HG03196 (cell line): Measurements from ENCODE around the gene PDLIM5.
"Not testable (repeated sequence)": the region's sequence is repeated elsewhere in the genome, so short reads cannot be mapped to it uniquely, and the experiment has no call there.

Source experiments
- ATAC-seq: cut with Tn5 transposase; IDR thresholded peaks from one replicate; pipeline ENCODE4 v1.9.1; 2021; ENCODE audit not compliant: unreplicated experiment

PDLIM5 gene, protein sequence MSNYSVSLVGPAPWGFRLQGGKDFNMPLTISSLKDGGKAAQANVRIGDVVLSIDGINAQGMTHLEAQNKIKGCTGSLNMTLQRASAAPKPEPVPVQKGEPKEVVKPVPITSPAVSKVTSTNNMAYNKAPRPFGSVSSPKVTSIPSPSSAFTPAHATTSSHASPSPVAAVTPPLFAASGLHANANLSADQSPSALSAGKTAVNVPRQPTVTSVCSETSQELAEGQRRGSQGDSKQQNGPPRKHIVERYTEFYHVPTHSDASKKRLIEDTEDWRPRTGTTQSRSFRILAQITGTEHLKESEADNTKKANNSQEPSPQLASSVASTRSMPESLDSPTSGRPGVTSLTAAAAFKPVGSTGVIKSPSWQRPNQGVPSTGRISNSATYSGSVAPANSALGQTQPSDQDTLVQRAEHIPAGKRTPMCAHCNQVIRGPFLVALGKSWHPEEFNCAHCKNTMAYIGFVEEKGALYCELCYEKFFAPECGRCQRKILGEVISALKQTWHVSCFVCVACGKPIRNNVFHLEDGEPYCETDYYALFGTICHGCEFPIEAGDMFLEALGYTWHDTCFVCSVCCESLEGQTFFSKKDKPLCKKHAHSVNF

DNA sequence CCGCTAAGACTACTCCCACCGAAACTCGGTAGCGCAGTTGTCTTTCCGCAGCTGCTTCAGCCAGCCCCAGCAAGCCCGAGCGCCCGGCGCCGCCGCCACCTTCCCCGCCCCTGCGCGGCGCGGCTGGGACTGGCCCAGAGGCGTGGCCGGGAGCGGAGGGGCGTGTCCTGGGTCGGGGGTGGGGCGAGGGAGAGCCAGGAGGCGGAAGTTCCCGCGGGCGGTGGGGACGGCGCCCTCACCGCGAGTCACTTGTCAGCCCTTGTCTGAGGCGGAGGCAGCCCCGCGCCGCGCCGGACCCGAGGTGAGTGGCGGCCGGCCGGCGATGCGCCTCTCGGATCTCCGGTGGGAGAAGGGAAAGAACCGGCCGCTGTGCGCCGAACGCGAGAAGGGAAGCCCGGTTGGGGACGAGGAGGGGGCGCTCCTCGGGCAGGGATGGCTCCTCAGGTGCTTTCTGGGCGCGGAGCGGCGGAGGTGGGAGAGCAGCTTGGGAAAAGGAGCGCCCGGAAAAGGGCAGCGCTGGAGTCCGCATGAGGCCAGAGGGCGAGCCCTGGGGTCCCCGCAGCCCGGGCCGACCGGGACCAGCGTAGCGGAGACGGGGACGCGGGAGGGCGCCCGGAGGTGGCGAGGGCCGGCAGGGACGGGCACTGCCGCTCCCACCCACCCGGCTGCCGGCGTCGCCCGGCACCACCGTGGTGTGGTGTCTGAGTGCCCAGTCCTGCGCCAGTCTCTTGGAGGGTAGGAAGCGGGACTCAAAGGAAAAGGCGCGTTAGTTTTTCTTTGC is at the start of gene PDLIM5:
Gene PDLIM5 (plus strand): TSS at position 248 of the 781 bp plus-strand sequence. CDS start 3,347 bp downstream, outside the sequence.
- ATAC-seq: peak; percentile 93

DNA sequence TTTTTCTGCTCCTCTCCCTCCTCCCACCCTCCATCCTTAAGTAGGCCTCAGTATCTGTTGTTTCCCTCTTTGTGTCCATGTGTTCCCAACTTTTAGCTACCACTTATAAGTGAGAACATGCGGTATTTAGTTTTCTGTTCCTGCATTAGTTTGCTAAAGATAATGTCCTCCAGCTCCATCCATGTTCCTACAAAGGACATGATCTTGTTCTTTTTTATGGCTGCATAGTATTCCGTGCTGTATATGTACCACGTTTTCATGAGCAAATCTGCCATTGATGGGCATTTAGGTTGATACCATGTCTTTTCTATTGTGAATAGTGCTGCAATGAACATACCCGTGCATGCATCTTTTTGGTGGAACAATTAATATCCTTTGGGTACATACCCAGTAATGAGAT is 49.3 kb upstream of the PDLIM5 start:
- not testable (repeated sequence) for ATAC-seq

DNA sequence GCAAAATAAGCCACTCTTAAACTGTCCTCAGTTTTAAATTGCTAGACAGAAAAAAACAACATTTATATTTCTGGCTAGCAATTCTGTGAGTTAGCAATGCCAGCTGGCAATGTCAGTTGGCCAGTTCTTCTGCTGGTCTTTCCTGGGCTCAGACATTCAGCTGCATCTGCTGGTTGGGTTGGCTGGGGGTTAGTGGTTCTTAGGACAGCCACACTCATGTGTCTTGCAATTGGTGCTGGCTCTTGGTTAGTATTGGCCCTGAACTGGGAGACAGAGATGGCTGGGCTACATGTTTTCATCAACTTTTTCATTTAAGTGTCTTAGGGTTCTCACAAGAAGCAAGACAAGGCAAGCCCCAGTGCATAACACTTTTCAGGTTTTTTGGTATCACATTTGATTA is 48.0 kb upstream of the PDLIM5 start:
- no peak for ATAC-seq

DNA sequence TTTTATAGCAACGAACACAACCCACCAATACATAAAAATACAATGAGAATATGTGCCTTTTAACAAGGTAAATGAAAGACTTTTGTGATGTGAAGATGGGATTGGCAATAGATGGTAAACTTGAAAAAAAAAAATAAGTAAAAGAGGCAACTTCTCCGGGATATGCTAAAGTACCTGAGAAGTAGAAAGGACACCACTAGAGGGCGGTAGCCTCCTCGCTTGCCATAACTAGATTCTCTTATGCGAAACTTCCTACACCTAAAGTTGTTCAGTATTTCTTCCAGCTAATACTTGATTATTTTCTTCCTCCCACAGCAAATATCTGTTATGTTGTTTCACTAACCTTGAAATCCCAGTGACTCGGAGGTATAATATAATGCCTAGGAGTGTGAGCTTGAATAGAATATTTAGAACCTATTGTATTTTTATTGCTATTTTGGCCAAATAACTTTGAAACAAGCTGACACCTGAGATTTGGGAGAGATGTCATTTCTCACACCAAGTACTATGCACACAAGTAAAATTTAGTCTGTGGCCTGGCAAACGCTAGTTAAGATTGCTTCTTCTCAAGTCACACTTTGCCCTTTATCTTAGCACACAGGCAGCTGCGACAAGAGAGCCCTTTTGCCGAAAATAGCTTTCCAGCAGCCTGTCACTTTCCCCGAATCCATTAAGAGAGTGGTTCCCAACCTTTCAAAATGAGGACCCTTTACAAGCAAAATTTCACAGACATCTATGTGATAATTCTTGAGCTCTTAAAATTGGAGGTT is 44.9 kb upstream of the PDLIM5 start:
- ATAC-seq: no peak

DNA sequence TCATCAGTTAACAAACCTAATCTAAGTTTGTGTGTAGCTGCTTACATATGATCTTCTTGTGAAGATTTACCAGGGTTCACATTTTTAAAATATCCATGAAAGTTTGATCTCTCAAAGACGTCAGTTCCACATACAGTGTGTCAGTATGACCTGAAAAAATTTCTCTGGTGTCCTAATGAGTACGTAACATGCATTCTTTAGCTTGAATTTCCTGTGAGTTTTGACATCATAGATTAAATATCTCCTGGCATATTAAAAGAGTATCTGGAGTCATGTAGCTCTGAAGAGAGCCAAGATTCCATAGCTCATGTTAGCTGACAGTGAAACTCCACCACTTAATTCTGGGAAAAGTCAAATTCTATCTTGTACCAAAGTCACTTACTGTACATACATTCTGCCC is 43.9 kb upstream of the PDLIM5 start:
- ATAC-seq: no peak

DNA sequence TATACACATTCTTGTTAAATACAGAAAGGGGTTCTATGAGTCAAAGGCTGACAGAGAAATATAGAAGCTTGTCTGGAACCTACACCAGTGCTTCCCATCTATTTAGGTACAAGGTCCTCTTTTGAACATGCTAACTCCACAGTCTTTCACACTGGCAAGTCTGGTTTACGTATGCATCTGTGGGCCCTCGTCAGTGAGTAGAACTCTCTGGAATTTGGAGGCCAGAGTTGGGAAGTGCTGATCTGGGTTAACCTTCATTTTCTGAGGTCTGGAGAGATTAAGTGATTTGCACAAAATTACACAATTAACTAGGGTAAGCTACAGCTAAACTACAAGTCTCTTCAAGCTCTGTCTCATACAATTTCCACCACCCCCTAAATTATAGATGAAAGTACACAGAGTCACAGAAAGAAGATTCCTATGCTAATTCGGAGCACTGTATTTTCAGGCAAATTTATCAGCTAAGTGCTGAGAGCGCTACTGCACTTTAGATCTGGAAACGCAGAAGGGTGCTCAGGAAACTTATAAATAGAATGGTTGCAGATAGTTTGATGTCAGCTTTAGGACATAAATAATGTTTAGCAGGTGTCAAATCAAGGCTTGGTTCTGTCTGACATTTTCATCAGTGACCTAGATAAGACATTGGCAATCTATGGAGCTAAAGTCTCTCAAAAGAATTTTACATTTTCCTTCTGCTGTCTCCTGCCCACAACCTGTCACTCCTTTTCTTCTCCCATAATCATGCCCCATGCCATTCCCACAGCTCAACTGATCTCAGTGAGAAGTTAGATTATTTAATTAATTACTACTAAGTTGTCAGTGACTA is 43.0 kb upstream of the PDLIM5 start:
- ATAC-seq: no peak

DNA sequence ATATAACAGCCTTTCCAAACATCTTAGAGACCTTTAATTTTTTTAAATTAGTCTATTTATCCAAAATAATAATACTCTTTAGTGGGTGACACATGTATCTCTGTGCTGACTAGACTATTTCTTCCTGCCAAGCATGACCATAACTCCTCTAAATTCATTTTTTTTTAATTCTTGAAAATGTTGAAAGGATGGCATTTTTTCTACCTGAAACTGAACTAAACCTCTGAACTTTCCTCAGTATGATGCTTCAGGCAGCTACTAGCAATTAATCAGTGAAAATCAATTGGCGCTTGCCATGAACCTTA is 42.4 kb upstream of the PDLIM5 start:
- no peak for ATAC-seq

DNA sequence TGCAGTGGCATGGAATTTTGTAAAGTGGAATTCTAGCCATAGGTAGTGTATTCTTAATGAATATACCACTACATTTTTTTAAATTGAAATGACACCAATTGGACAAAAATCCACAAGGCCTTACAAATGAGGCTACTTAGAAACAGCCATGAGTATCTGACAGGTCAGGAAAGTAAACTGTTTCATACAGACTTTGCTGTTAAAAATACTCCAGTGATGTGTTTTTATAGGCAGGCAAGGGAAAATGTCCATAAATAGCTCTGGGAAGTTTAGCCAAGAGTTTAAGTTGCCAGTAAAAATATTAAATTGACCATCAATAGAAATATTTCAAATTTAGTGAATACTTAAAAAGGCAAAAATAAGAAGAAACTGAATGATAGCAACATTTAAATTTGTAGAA is 41.8 kb upstream of the PDLIM5 start:
- no peak for ATAC-seq

DNA sequence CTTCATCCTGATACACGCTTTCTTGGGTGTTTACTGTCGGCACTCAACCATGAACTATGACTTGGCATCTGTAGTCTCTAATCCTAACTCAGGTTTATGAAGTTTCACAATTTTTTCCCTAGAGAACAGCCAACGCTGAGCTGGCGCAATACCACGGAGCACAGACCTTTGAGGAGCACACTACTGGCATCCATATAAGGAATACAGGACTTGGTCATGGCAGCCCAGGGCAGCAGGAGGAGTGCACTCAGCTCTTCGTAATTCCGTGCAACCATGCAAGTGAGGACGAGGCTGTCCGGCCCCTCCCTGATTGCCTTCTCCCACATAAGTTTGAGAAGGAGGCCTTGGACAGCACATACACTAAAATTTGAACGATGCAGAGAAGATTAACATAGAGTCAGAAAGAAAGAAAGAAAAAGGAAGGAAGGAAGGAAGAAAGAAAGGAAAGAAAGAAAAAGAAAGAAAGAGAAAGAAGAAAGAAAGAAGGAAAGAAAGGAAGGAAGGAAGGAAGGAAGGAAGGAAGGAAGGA is 41.0 kb upstream of the PDLIM5 start:
- no peak for ATAC-seq

DNA sequence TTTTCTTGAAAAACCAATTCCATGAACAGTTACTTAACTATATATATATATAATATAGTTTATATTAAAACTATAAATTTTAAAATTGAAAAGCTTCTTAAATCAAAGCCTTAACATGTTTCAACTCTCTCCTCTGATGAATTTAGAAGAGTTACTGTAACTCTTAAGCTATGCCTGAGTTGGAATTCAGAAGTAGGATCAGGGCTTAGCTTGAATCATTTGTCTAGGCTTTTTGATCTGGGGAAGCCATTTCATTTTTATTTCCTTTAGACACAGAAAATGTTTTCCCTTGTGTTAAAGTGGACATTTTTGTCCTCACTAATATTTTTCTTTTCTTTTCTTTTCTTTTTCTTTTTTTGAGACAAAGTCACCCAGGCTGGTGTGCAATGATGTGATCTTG is 40.4 kb upstream of the PDLIM5 start:
- ATAC-seq: no peak

DNA sequence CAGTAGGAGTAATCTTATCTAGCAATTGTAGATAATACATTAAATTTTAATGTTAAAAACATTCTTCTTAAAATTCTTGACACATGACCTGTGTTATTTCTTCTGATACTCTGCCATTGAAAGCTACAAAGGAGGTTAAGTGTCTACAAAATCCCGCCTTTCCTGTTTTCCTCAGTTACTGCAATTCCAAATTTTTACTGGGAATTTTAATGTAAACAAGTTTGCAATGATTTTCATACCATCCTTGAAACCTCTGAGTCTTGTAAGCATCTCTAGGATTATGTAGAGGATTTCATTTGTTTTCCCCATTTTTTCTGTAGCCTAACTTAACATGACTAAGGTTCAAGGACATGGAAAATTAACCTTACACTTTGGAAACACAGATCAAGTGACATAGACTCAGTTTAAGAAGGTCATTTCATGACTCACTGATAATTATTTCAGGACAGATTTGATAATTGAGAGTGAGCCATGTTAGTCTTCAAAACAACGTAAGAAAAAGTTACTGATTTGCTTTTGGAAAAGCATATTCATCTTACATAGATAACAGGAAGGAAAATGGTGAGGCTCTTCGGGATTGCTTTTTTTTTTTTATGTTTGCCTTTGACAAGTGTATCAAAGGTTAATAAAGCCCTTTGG is 39.6 kb upstream of the PDLIM5 start:
- no peak for ATAC-seq

DNA sequence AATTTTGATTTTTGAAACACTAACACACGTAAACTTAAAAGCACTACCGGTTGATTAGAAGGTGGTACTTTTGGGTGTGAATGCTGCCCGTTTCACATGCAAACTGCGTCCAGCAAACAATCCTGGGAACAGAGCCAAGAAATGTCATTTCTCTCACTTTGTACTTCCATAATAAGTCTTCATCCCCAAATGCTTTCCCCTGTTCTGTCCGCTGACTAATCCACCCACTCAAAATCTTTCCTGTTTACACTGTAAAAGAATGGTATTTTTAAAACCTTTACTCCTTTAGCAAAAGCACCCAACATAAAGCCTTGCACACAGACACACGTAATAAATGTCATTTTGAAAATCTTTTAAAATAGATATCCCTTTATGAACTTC is 39.1 kb upstream of the PDLIM5 start:
- no peak for ATAC-seq

DNA sequence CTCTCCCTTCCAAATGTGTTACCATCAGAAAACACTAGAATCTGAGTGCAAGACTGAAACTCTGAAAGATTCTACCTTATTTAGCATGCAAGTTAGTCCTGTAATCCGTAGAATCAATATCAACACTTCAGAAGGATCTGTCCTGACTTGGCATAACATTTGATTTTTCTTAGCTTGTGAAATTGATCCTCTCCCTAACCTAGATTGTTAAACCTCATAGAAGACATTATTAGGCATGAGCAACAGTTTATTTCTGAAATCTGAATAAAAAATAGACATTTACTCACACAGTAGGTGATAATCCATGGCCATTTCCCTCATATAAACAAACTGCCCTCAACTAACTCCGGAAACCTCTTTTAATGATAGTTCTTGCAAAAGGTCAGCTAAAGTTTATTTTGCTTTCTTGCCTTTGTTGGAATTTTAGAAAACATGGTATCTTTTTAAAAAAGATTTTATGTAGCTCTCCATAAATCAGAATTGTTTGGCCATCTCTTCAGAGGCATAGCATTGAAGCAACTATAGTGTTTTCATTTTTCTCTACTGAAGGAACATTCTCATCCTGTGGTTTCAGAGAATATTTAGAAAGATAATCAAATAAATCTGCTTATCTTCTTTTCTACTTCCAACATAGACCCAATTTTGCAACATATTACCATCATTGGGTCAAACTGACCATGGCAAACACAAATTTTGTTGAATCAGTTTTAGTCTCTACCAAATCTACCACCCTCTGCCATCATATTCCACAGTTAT is 38.5 kb upstream of the PDLIM5 start:
- ATAC-seq: no peak

DNA sequence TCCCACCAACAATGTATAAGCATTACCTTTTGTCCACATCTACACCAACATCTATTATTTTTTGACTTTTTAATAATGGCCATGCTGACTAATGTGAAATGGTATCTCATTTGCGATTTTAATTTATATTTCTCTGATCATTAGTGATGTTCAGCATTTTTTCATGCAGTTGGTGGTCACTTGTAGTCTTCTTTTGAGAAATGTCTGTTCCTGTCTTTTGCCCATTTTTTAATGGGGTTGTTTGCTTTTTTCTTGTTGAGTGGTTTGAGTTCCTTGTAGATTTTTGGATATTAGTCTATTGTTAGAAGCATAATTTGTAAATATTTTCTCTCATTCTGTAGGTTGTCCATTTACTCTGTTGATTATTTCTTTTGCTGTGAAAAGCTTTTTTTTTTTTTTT is 36.8 kb upstream of the PDLIM5 start:
- ATAC-seq: no peak

DNA sequence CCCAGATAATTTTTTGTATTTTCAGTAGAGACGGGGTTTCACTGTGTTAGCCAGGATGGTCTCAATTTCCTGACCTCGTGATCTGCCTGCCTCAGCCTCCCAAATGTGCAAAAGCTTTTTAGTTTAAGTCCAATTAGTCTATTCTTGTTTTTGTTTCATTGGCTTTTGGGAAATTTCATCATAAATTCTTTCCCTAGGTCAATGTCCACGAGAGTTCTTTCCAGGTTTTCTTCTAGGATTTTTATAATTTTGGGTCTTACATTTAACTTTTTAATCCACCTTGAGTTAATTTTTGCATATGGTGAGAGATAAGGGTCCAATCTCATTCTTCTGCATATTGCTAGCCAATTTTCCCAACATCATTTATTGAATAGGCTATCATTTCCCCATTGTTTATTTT is 36.3 kb upstream of the PDLIM5 start:
- ATAC-seq: no peak

DNA sequence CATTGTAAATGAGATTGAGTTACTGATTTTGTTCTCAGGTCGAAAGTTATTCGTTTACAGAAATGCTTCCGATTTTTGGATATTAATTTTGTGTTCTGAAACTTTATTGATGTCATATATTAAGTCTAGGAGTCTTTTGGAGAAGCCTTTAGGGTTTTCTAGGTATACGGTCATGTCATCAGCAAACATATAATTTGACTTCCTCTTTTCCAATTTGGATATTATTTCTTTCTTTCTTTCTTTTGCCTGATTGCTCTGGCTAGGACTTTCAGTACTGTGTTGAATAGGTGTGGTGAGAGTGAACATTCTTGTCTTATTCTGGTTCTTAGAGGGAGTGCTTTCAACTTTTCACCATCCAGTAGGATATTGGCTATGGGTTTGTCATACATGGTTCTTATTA is 35.4 kb upstream of the PDLIM5 start:
- no peak for ATAC-seq

DNA sequence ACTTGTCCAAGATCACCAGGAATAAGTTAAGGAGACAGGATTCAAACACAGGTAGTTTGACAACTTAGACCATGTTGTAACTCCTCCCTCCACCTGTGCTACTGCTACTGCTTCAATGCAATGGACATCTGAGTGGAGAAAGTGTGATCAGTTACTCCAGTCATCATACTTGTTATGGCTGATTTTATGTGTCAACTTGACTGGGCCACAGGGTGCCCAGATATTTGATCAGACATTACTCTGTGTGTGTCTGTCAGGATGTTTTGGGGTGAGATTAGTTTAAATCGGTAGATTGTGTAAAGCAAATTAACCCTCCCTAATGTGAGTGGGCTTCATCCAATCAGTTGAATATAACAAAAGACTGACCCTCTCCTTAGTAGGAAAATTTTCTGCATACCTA is 34.8 kb upstream of the PDLIM5 start:
- no peak for ATAC-seq

DNA sequence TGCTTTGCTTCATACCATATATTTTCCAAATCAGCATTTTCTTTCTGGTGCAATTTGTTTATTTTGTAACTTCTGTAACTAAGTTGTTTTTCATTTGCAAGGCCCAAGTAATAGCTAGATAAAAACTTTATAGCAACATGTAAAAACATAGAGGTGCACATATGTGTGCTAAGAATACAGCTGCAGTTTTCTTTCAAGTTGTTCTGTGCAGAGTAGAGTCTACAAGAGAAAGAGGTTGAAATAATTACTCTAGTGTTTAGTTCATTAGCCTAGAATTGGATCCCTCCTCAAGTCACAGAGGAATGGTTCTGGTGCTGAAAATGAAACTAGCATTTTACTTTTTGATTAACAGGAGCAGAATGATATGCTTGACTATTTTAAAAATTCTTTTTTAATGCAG is 32.2 kb upstream of the PDLIM5 start:
- no peak for ATAC-seq

DNA sequence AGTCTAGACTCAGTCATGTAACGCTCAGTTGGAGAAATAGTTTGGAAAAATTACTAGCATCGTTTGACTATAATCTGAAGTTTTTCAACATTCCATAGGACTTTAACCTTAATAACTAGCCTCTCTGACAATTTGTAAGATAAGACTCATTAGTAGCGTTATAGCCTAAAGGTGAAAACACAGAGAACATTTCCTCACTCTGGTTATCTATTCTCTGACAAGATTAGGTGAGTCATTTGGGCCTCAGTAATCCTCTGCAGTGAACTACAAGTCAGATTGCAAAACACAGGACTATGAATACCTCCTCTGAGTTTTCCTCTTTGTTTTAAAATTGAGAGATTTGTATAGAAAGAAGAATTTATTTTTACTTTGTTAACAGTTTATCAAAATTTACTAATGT is 31.8 kb upstream of the PDLIM5 start:
- ATAC-seq: no peak
